NCI-H187 (cell line): ENCODE data around the gene NKX2-8.

ENCODE experiments used
- DNase-seq, 2 experiments: peaks; one replicate each; lab custom pipeline; 2025; lab: John Stamatoyannopoulos, UW

NKX2-8 gene

GRCh38 chr14:36582011-36582873 lies at the start of gene NKX2-8:
TSS of gene NKX2-8 (minus strand) at chr14:36582614. CDS start at chr14:36582389, 225 bp downstream.
- DNase-seq: peak in 1 of 2 experiments; percentile 20

DNA sequence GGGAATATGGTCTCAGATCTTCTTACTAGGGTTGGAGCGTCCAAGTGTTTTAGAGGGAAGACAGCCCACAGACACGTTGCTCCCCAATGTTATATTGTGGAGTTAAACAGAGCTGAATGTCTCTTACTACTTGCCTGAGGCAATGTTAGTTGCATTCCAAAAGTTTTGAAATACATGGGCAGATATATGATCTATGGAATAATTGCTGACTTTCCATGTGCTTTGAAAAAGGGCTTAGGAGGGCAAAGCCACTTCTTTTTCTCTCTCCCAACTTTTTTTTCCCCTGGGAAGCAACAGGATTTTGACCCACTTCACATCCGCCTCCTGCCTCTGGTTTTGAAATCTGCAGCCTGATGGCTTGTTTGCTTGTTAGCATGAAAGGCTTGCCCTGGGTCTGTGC lies 45.6 kb upstream of the NKX2-8 start:
- no peak for DNase-seq

GRCh38 chr14:36626151-36626550 lies 43.7 kb upstream of the NKX2-8 start:
- no peak for DNase-seq

DNA sequence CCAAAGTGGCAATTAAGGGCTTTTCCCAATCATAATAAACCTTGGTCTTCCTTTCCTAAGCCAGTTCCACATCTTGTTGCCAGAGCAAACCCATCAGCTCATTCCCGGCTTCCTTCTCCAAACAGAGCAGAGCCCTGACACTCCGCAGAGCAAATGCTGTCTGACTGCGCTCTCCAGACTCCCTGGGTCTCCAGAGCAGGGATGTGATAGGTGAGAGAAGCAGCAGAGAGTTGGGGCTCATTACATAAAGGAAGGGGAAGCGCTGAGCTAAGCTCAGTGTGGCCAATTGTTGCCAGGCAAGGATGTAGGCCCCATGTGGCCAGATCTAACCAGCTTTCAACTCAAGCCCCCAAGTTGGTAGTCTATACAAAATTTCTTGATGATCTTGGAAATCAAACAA lies 43.0 kb upstream of the NKX2-8 start:
- DNase-seq: no peak

- DNase-seq: no peak
Measured at GRCh38 chr14:36625014-36625413, 42.6 kb upstream of the NKX2-8 start.

GRCh38 chr14:36619853-36620252 lies 37.4 kb upstream of the NKX2-8 start:
- DNase-seq: no peak

- DNase-seq: no peak
Measured at GRCh38 chr14:36619131-36619530, 36.7 kb upstream of the NKX2-8 start.

GRCh38 chr14:36618641-36619040 lies 36.2 kb upstream of the NKX2-8 start:
- DNase-seq: no peak

- DNase-seq: no peak
Measured at GRCh38 chr14:36617824-36618223, 35.4 kb upstream of the NKX2-8 start.

DNA sequence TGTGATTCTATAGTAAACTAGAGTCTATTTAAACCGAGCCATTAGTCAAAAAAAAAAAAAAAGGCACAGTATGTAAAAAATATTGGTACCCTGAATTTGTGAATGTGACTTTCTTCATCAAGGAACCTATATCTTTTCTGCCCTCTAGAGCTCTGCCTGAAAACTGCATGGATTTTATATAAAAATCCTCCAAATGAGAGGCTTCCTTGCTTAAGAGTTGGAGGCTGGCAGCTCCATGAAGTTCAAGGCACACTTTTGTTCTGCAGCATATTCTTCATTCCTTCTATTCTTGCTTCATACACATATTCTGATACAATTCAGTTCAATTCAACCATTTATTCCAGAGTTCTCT lies 23.1 kb upstream of the NKX2-8 start:
- no peak for DNase-seq

DNA sequence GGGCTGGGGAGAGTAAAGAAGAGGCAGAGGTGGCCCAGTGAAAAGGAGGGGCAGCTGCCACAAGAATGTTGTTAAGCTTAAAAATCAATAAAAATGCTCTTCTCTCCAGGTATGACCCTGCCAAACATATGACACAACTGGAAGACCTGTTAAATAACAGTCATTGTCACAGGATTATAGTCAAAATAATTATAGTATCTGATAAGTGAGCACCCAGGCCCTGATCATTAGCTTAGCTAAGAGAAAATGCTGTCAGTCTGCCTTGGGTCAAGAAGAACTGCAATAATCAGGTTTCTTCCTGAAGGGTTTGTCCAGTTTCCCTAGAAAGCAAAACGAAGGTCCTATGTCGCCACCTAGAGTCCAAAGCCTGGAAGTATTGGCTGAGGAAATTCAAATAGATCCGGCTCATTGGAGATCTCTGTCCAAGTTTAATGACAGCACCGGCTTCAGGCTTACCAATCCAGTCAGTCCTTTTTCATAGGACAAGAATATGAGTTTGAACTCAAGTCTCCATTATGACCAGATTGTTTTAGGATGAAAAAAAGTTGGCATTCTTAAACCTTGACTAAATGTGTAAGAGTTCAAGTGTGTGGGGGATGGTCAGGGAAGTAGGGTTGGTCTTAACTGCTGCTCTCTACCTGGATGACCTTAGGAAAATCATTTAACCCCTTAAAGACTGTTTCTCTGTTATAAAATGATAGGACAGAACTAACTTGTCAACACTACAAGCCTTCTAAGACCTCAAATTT lies 22.5 kb upstream of the NKX2-8 start:
- DNase-seq: peak; percentile 88 to 90

- no peak for DNase-seq
Measured at GRCh38 chr14:36600431-36600830, 18.0 kb upstream of the NKX2-8 start.

GRCh38 chr14:36591482-36591881 lies 9.1 kb upstream of the NKX2-8 start:
- DNase-seq: no peak

- no peak for DNase-seq
Measured at GRCh38 chr14:36588788-36589187, 6.4 kb upstream of the NKX2-8 start.

DNA sequence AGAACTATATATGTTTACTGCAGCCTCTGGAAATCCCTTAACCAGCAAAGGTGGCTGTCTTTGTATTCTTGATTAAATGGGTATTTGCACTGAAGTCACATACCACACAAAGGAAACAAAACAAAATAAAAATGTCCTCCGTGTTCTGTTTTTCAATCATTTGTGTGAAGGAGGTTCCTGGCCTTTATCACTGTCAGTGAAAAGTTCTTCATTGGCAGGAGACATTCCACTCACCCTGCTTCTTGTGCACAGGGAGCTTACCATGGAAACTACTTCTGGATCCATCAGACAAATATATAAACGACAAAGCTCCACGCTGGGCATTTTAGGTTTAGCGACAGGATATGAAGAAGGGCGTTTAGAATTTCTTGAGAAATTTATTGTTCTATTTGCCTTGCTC lies 5.7 kb upstream of the NKX2-8 start:
- DNase-seq: no peak

DNA sequence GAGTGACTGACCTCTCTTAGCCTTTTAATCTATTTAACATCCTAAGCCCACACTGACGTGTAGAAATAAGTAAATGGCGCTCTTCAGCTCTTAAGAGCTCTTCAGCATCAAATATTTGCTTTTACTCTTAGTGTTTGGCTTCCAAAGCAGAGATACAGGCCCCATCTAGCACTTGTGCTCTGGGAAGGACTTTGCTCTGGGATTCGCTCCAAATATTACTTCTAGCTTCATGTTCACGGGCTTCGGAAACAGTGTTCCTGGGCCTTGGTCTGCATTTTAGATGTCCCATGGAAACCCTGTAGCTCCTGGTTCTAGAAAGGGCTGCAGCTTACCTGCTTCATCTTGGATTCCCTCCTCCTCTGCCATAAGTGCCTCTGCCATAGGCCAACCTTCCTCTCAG lies 2.7 kb upstream of the NKX2-8 start:
- peak; percentile 83 to 89 for DNase-seq

GRCh38 chr14:36583893-36584811 lies 1.7 kb upstream of the NKX2-8 start:
- no peak for DNase-seq

DNA sequence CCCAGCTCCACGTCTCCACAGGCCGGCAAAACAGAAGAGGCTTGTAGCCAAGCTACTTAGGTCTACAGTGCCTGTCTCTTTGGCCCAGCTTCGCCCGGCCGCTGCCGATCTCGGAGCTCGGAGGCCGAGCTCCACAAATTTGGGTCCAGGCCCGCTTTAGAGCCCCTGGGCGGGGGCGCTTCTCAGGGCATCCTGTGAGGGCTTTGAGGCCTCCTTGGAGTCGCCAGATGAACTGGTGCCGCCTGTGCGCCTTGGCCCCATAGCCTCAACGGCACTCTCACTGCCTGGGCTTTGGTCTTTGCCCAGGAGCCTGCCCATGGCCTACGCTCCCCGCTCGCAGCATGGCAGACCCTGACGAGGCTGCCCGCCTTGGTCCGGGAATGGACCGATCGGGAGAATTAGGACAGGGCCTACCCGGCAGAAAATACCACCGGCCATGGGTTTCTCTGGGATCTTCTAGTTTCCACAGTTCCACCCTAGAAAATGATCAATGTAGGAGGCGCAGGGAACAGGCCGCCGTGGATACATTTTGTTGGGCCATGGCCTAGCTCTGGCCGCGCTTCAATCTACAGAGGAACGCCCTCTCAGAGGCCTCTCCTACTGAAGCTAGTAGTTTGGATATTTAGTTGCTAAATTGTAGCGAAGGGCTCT lies 953 bp upstream of the NKX2-8 start:
- DNase-seq: no peak

GRCh38 chr14:36582874-36583241 lies 444 bp upstream of the NKX2-8 start:
- no peak for DNase-seq

DNA sequence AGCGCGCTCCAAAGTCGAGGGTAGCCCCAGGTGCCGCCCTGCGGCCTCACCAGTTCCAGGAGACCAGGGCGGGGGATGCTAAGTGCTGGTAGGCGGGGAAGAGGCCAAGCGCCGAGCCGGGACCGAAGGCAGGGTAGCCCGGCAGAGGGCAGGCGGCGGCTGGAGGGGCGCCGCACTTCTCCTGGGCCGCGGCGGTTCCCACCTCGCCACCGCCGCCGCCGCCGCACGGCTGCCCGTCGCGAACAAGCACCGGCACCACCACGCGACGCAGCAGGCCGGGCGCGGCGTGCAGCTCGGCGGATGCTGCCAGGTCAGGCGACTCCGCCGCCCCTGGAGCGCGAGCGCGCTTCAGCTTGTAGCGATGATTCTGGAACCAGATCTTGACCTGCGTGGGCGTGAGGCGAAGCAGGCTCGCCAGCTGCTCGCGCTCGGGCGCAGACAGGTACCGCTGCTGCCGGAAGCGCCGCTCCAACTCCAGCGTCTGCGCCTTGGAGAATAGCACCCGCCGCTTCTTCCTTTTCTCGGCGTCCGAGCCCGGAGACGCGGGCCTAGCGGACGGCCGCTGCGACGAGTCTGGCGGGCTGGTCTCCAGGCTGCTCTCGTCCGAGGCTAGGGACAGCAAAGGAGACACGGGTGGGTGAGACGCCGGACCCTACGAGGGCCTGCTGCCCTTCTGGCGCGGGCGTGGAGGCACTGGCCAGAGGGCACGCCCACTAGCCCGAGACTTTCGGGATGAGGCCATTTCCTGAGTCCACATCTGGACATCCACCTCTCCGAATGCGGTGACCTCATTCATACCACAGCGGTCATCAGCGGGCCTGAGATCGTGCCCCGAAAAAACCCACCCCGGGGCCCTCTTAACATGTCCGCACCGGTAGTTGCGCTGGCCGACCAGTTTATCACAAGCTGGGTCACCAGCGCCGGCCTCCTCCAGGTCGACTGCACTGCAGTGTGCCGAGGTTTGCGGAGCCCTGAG lies 1.3 kb downstream of the NKX2-8 start:
- DNase-seq: peak; percentile 30 to 44
